Endothelial cell (in vitro differentiated cells): ENCODE results near the gene TIPARP. TPM values are rescaled to one million over a fixed set of nuclear protein-coding genes. Genes with fewer than 3 reads are reported as not detected.
A peak's percentile ranks its signal among the peaks of the same experiment; 100 is the strongest.

ENCODE experiments used
- DNase-seq: peaks from one replicate; pipeline ENCODE4 v3.0.0; 2021; ENCODE audit warnings: low spot score
- H3K27ac Mint-ChIP-seq: one replicate; pipeline ENCODE4 v1.8.0; 2021; ENCODE audit warnings: mixed read lengths, inconsistent platforms; ENCODE audit not compliant: unreplicated experiment
- H3K27me3 Mint-ChIP-seq: one replicate; pipeline ENCODE4 v1.8.0; 2021; ENCODE audit warnings: mild to moderate bottlenecking, moderate library complexity, mixed read lengths, inconsistent platforms; ENCODE audit not compliant: unreplicated experiment
- H3K36me3 Mint-ChIP-seq: one replicate; pipeline ENCODE4 v1.8.0; 2021; ENCODE audit warnings: mild to moderate bottlenecking, low read depth, mixed read lengths, inconsistent platforms; ENCODE audit not compliant: unreplicated experiment
- H3K4me1 Mint-ChIP-seq: one replicate; pipeline ENCODE4 v1.8.0; 2021; ENCODE audit warnings: mild to moderate bottlenecking, mixed read lengths, inconsistent platforms; ENCODE audit not compliant: unreplicated experiment
- H3K4me3 Mint-ChIP-seq: one replicate; pipeline ENCODE4 v1.8.0; 2021; ENCODE audit warnings: mild to moderate bottlenecking, mixed read lengths, inconsistent platforms; ENCODE audit not compliant: unreplicated experiment
- H3K9me3 Mint-ChIP-seq: one replicate; pipeline ENCODE4 v1.8.0; 2021; ENCODE audit warnings: mixed read lengths, inconsistent platforms; ENCODE audit not compliant: unreplicated experiment
- total RNA-seq: library from RNA; stranded (reverse); fragmentation: NEBNext Ultra II Directional; extraction: Animal tissue kit (Norgen Biotek cat#: 25700); gene quantifications from one replicate; pipeline ENCODE4 v1.2.1, GENCODE V29; 2021; ENCODE audit not compliant: unreplicated experiment
- TF ChIP-seq, protein P1 (sequence below): fragments of 200-600 bp; sonication (generic); IDR thresholded peaks from one replicate; pipeline ENCODE4 v1.5.0; 2021; ENCODE audit warnings: antibody characterized with exemption; ENCODE audit not compliant: unreplicated experiment

The TIPARP gene
- total RNA-seq, 1 donor from 2014 or later, result 8.9 TPM

DNA sequence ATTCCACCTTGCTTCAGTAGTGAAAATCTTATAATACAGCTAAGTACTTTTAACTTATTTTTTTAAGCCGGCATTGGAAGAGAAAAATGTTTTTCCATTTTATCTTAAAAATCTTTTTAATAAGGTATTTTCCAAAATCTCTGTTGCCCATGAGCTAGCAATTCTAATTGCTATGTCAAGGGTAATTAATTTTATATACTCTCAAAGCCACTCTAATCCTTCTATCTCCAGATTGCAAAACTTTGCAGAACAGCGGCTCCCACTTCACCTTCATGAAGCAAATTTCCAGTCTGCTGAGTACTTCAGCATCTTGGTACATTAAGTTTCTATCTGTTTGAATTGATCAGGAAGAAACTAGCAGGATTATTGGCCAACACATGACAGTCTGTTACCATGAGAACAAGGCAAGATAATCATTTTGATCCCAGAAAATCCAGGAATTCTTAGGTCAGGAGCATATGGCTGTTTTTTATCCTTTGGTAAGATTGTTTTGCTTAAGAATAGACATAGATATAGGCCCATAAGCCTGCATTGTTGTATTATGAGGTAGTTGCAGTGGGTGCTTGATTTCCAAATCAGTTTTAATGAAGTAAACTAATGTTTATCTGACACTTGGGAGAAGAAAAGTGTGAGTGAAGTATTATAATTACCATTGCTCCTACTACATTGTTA lies 6.0 kb downstream of the TIPARP start:
- no peaks in the 10 kb centered on the region for H3K9me3 Mint-ChIP-seq
- H3K27me3 Mint-ChIP-seq, result peaks cover 6% of the 10 kb centered on the region
- peak overlapping the region; percentile 95 for H3K27ac Mint-ChIP-seq
- no peak for DNase-seq
- TF ChIP-seq, protein P1, sequence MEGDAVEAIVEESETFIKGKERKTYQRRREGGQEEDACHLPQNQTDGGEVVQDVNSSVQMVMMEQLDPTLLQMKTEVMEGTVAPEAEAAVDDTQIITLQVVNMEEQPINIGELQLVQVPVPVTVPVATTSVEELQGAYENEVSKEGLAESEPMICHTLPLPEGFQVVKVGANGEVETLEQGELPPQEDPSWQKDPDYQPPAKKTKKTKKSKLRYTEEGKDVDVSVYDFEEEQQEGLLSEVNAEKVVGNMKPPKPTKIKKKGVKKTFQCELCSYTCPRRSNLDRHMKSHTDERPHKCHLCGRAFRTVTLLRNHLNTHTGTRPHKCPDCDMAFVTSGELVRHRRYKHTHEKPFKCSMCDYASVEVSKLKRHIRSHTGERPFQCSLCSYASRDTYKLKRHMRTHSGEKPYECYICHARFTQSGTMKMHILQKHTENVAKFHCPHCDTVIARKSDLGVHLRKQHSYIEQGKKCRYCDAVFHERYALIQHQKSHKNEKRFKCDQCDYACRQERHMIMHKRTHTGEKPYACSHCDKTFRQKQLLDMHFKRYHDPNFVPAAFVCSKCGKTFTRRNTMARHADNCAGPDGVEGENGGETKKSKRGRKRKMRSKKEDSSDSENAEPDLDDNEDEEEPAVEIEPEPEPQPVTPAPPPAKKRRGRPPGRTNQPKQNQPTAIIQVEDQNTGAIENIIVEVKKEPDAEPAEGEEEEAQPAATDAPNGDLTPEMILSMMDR, result no peak
- no peak overlapping the region for H3K4me3 Mint-ChIP-seq
- H3K36me3 Mint-ChIP-seq, result peaks cover 16% of the 10 kb centered on the region
- peaks cover 9% of the 10 kb centered on the region for H3K4me1 Mint-ChIP-seq

DNA sequence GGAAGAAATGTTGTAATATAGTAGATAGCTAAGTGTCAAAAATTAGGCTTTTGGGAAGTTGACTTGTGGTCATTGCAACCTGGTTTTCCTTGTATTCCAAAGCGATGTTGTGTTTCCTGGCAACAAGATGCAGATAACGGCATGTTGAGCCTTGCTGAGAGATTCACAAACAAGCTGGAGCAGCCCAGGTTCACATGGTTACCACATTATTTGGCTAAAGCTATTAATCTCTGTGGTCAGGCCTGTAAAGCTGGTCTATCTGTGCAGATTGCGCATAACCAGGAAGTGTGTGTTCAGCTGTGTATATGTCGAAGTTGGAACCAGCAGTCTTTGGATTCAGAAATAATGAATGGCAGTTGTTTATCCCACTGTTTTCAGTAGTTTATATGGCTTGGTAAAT lies 6.6 kb downstream of the TIPARP start:
- peak; percentile 13 for DNase-seq
- no peak overlapping the region for H3K4me3 Mint-ChIP-seq
- TF ChIP-seq, protein P1, result no peak
- H3K27ac Mint-ChIP-seq, result peak overlapping the region; percentile 95
- no peaks in the 10 kb centered on the region for H3K9me3 Mint-ChIP-seq
- H3K36me3 Mint-ChIP-seq, result peaks cover 13% of the 10 kb centered on the region
- H3K4me1 Mint-ChIP-seq, result peaks cover 6% of the 10 kb centered on the region
- peaks cover 3% of the 10 kb centered on the region for H3K27me3 Mint-ChIP-seq

DNA sequence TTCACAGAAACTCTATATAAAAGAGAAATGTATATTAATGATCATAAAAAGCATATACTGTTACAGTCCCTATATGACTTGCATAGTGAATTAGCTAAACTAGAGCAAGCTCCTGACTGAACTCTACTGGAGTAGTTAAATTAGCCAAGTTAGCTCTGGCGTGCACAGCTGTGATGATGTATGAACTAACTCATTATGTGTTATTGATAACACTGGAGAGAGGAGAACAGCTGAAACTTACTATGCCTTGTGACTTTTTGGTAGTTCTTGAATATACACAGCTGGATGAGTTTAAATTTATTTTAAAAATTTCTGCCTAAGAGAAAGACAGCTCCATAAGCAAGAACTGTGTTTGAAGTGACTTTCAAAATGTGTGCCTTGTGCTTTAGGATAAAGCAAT lies 8.1 kb downstream of the TIPARP start:
- H3K27ac Mint-ChIP-seq, result no peak overlapping the region
- no peaks in the 10 kb centered on the region for H3K9me3 Mint-ChIP-seq
- no peak for DNase-seq
- no peaks in the 10 kb centered on the region for H3K27me3 Mint-ChIP-seq
- peaks cover 9% of the 10 kb centered on the region for H3K36me3 Mint-ChIP-seq
- H3K4me3 Mint-ChIP-seq, result no peak overlapping the region
- H3K4me1 Mint-ChIP-seq, result no peaks in the 10 kb centered on the region
- TF ChIP-seq, protein P1, result no peak

GRCh38 chr3:156682963-156683362 lies 8.6 kb downstream of the TIPARP start:
- Mint-ChIP-seq H3K27me3 (no peaks in the 10 kb centered on the region), H3K4me1 (no peaks in the 10 kb centered on the region), H3K27ac (no peak overlapping the region)

DNA sequence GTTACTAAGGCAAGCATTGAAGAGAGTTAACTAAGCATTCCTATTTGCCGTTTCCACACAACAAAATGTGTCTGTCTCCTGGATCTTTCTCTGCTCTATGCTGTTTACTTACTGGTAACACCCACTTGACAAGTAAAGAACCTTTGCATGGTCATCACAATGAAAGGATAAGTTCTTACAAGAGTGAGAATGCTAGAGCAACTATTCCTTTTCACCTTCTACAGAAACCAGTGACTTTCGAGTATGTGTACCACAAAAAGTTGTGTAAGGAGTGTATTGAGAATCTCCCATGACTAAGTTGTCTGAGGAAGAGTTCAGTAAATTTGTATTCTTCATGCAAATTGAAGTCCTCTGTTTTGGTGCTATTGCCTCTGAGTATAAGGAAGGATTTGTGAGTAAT lies 10.8 kb downstream of the TIPARP start:
- H3K4me1 Mint-ChIP-seq, result no peaks in the 10 kb centered on the region
- H3K9me3 Mint-ChIP-seq, result no peaks in the 10 kb centered on the region
- no peaks in the 10 kb centered on the region for H3K27me3 Mint-ChIP-seq
- no peak overlapping the region for H3K27ac Mint-ChIP-seq
- TF ChIP-seq, protein P1, result no peak
- no peak for DNase-seq
- H3K4me3 Mint-ChIP-seq, result no peak overlapping the region
- no peaks in the 10 kb centered on the region for H3K36me3 Mint-ChIP-seq

More at GRCh38 chr3:156682963-156683362, 8.6 kb downstream of the TIPARP start:
- Mint-ChIP-seq H3K36me3 (peaks cover 4% of the 10 kb centered on the region), H3K4me3 (no peak overlapping the region), H3K9me3 (no peaks in the 10 kb centered on the region)
- TF ChIP-seq, protein P1, result no peak
- no peak for DNase-seq
